DND-41 (cell line): Measurements from ENCODE around the gene CLOCK.
A peak's percentile ranks its signal among the peaks of the same experiment; 100 is the strongest.

ENCODE experiments used
- ATAC-seq: fragments of 200-7000 bp; cut with Tn5 transposase; 3 replicates; pipeline ENCODE4 v1.9.1; 2021; ENCODE audit warnings: low read depth; ENCODE audit not compliant: insufficient read depth
- DNase-seq: peaks from one replicate; pipeline ENCODE4 v3.0.0-alpha.2; 2020
- H2AFZ ChIP-seq: 2 replicates; pipeline ENCODE4 v1.6.0; 2012; ENCODE audit warnings: low read depth, low read length
- H3K27ac ChIP-seq: 2 replicates; pipeline ENCODE4 v1.5.1; 2012; ENCODE audit warnings: low read length, inconsistent platforms
- H3K27me3 ChIP-seq: fragments of 200-600 bp; sonication (generic); 2 replicates; pipeline ENCODE4 v1.6.0; 2012; ENCODE audit warnings: low read length, mild to moderate bottlenecking, inconsistent platforms; ENCODE audit not compliant: insufficient read depth, poor library complexity
- H3K36me3 ChIP-seq: 2 replicates; pipeline ENCODE4 v1.5.1; 2012; ENCODE audit warnings: low read length, inconsistent platforms; ENCODE audit not compliant: insufficient read depth
- H3K4me1 ChIP-seq: 2 replicates; pipeline ENCODE4 v1.5.1; 2012; ENCODE audit warnings: mild to moderate bottlenecking, low read length; ENCODE audit not compliant: insufficient read depth
- H3K4me2 ChIP-seq: 2 replicates; pipeline ENCODE4 v1.6.0; 2012; ENCODE audit warnings: mild to moderate bottlenecking, moderate library complexity, low read length, inconsistent platforms; ENCODE audit not compliant: insufficient read depth
- H3K4me3 ChIP-seq, 2 experiments: fragments of 200-600 bp in 1 of 2; shearing (Covaris generic) in 1 of 2; 2 replicates each; pipeline ENCODE4 v1.5.1; 2012 to 2016; ENCODE audit warnings: inconsistent platforms in 2 of 2, low read length in 2 of 2, mild to moderate bottlenecking in 2 of 2, low read depth in 1 of 2, moderate library complexity in 1 of 2
- H3K79me2 ChIP-seq: 2 replicates; pipeline ENCODE4 v1.6.0; 2012; ENCODE audit warnings: low read length, inconsistent platforms; ENCODE audit not compliant: insufficient read depth
- H3K9ac ChIP-seq: 2 replicates; pipeline ENCODE4 v1.6.0; 2012; ENCODE audit warnings: low read depth, mild to moderate bottlenecking, inconsistent platforms, low read length, moderate library complexity
- H3K9me3 ChIP-seq: 2 replicates; pipeline ENCODE4 v1.5.1; 2012; ENCODE audit warnings: low read length, moderate library complexity, mild to moderate bottlenecking, inconsistent platforms; ENCODE audit not compliant: insufficient read depth, severe bottlenecking
- H4K20me1 ChIP-seq: 2 replicates; pipeline ENCODE4 v1.6.0; 2012; ENCODE audit warnings: low read length; ENCODE audit not compliant: insufficient read depth
- EZH2 ChIP-seq: IDR thresholded peaks from 3 replicates; pipeline ENCODE4 v1.6.1; 2012; ENCODE audit warnings: borderline replicate concordance, low read depth, mild to moderate bottlenecking, moderate library complexity, low read length, inconsistent platforms; ENCODE audit not compliant: severe bottlenecking
- TF ChIP-seq, protein P1 (sequence below): IDR thresholded peaks from 2 replicates; pipeline ENCODE4 v1.5.1; 2012; ENCODE audit warnings: borderline replicate concordance, low read length, moderate library complexity, mild to moderate bottlenecking; ENCODE audit not compliant: poor library complexity, severe bottlenecking; ENCODE audit errors: extremely low read depth

The CLOCK gene

GRCh38 chr4:55549888-55550287 lies 3.2 kb upstream of the CLOCK start:
- Histone ChIP-seq H3K9ac (no peak overlapping the region), H3K9me3 (no peaks in the 10 kb centered on the region), H3K4me3 (no peak overlapping the region), H3K27ac (no peak overlapping the region), H3K4me2 (no peak overlapping the region), H3K27me3 (no peaks in the 10 kb centered on the region), H3K36me3 (no peaks in the 10 kb centered on the region; the same call in 1 of the 2 replicates), H2AFZ (no peak overlapping the region), H3K4me1 (peaks cover 21% of the 10 kb centered on the region), H4K20me1 (peaks cover 2% of the 10 kb centered on the region; the same call in 1 of the 2 replicates), H3K79me2 (peaks cover 18% of the 10 kb centered on the region)
- TF ChIP-seq, protein P1, sequence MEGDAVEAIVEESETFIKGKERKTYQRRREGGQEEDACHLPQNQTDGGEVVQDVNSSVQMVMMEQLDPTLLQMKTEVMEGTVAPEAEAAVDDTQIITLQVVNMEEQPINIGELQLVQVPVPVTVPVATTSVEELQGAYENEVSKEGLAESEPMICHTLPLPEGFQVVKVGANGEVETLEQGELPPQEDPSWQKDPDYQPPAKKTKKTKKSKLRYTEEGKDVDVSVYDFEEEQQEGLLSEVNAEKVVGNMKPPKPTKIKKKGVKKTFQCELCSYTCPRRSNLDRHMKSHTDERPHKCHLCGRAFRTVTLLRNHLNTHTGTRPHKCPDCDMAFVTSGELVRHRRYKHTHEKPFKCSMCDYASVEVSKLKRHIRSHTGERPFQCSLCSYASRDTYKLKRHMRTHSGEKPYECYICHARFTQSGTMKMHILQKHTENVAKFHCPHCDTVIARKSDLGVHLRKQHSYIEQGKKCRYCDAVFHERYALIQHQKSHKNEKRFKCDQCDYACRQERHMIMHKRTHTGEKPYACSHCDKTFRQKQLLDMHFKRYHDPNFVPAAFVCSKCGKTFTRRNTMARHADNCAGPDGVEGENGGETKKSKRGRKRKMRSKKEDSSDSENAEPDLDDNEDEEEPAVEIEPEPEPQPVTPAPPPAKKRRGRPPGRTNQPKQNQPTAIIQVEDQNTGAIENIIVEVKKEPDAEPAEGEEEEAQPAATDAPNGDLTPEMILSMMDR: no peak
- no peak for TF ChIP-seq EZH2
- DNase-seq (no peak), ATAC-seq (no peak)

DNA sequence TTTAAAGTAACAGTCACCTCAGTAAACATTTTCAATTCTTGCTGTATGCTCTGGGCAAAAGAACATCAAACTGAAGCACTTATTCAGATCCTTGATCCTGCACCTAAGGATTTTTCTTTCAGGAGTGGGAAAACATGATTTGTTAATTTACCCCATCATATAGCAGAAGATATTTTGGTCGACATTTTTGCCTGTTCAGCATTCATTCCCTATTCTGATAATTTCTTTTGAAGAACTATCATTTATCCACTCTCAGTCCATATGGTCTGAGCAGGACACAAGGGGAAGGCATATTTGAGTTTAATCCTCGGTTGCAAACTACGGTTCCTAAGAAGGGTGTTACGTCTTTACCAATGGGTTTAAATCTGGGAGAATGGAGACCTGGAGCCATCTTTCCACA lies 1.2 kb upstream of the CLOCK start:
- H3K36me3 ChIP-seq: no peaks in the 10 kb centered on the region; the same call in 1 of the 2 replicates
- peak overlapping the region; percentile 81 for H2AFZ ChIP-seq
- peaks cover 11% of the 10 kb centered on the region for H4K20me1 ChIP-seq
- no peaks in the 10 kb centered on the region for H3K27me3 ChIP-seq
- peak overlapping the region; percentile 91 for H3K9ac ChIP-seq
- peak overlapping the region; percentile 83; the same call in 1 of the 2 replicates for H3K27ac ChIP-seq
- H3K79me2 ChIP-seq: peaks cover 37% of the 10 kb centered on the region
- H3K4me2 ChIP-seq: peak overlapping the region; percentile 76
- TF ChIP-seq, protein P1: no peak
- no peak for TF ChIP-seq EZH2
- no peaks in the 10 kb centered on the region for H3K9me3 ChIP-seq
- ATAC-seq (no peak), DNase-seq (no peak)
- peaks cover 37% of the 10 kb centered on the region for H3K4me1 ChIP-seq
- H3K4me3 ChIP-seq: peak overlapping the region; percentile 39 to 66; a peak in 3 of 4 replicates

GRCh38 chr4:55547466-55547770 lies 709 bp upstream of the CLOCK start:
- Histone ChIP-seq H3K4me1 (peaks cover 40% of the 10 kb centered on the region), H3K4me2 (peak overlapping the region; percentile 76), H2AFZ (peak overlapping the region; percentile 81), H3K27me3 (no peaks in the 10 kb centered on the region), H4K20me1 (peaks cover 11% of the 10 kb centered on the region), H3K36me3 (no peaks in the 10 kb centered on the region; the same call in 1 of the 2 replicates), H3K79me2 (peaks cover 42% of the 10 kb centered on the region), H3K9me3 (no peaks in the 10 kb centered on the region), H3K9ac (peak overlapping the region; percentile 91), H3K4me3 (peak overlapping the region; percentile 39 to 66), H3K27ac (peak overlapping the region; percentile 83)
- ATAC-seq (no peak; the same call in 1 of the 3 replicates), DNase-seq (no peak)
- TF ChIP-seq EZH2: no peak
- TF ChIP-seq, protein P1: no peak

DNA sequence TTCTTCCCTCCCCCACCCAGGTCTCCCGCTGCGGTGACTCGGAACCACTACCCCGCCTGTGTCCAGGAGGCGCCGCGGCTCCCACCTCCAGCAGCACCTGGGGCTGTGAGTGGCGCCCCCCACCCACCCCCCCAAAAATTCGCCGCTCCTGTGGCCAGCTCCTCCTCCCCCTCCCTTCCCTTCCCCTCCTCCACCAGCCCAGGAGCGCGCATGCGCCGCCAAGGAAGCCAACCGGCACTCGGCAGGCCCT lies 278 bp downstream of the CLOCK start:
- peak overlapping the region; percentile 76 for H3K4me2 ChIP-seq
- ATAC-seq: peak; percentile 74; the same call in 2 of the 3 replicates
- peak overlapping the region; percentile 66 to 84 for H3K4me3 ChIP-seq
- H3K9me3 ChIP-seq: no peaks in the 10 kb centered on the region
- DNase-seq: no peak
- H3K9ac ChIP-seq: peak overlapping the region; percentile 91
- peak overlapping the region; percentile 83 for H3K27ac ChIP-seq
- peaks cover 40% of the 10 kb centered on the region for H3K4me1 ChIP-seq
- H3K79me2 ChIP-seq: peaks cover 51% of the 10 kb centered on the region
- peaks cover 11% of the 10 kb centered on the region for H4K20me1 ChIP-seq
- TF ChIP-seq EZH2: no peak
- TF ChIP-seq, protein P1: no peak
- no peaks in the 10 kb centered on the region; the same call in 1 of the 2 replicates for H3K36me3 ChIP-seq
- no peaks in the 10 kb centered on the region for H3K27me3 ChIP-seq
- peak overlapping the region; percentile 81 for H2AFZ ChIP-seq
